GM18951 (cell line): ENCODE results near the gene MT4.

Experiments
- POLR2A ChIP-seq: IDR thresholded peaks from 4 replicates; pipeline ENCODE4 v1.6.1; 2011; ENCODE audit warnings: mild to moderate bottlenecking; ENCODE audit not compliant: insufficient read length, insufficient read depth; ENCODE audit errors: extremely low read depth
- in situ Hi-C: fragments of 300-500 bp; cut with MboI; formaldehyde crosslinking; loops from one replicate; pipeline ENCODE4 v1.12.0; 2022; ENCODE audit warnings: low sequenced_read_pairs, mixed read lengths, inconsistent platforms; ENCODE audit not compliant: unreplicated experiment

MT4 gene

GRCh38 chr16:56547120-56547948 is 17.5 kb upstream of the MT4 start:
- in situ Hi-C loops, result no loop called here
- TF ChIP-seq POLR2A, result no peak

- in situ Hi-C loops, result no loop called here
- no peak for TF ChIP-seq POLR2A
Measured at GRCh38 chr16:56547949-56548567, 16.8 kb upstream of the MT4 start.

DNA sequence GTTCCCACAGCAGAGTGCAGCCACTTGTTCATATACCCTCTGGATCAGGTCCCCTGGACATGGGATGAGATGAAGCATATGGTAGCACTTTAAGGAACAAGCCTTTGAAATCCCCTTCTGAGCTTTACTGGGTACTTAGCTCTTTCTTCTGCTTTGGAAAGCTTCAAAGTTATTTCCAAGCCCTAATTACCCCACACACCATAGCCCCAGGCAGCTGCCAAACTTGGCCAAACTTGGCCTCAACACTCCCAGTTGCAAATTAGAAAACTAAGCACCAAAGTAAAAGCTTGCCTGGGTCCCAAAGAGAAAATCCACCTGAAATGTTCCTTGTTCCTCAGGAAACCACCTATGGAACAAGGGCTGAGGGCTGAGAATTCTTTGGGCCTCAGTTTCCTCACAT is 15.7 kb upstream of the MT4 start:
- in situ Hi-C loops, result no loop called here
- TF ChIP-seq POLR2A, result no peak

DNA sequence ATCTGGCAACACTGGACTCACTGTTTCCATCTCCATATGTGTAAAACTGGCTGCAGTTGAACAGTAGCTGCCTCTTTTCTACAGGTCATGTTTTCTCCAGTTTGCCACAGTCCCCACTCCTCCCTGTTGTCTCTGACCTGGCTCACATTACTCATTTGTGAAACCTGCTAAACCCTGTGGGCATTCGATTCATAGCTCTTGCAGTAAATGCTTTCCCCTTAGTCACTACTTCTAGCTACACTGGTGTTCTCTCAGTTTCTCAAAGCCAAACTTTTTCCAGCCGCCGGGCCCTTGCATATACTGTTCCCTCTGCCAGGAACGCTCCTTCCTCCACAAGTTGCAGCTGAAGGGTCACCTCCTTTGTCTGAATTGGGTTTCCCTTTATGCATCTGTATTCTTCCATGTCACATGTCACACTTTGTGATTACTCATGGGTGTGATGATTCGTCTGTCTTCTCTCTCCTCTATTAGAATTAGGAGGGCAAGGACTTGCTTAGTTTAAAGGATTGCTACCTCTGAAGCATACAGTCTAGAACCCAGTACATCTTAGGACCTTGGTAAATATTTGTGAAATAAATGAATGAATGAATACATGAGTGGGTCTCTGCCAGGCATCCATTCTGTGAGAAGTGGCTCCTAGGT is 15.0 kb upstream of the MT4 start:
- no peak for TF ChIP-seq POLR2A
- in situ Hi-C loops, result no loop called here

- in situ Hi-C loops, result no loop called here
Measured at GRCh38 chr16:56551796-56552738, 12.8 kb upstream of the MT4 start.

GRCh38 chr16:56554441-56554840 is 10.4 kb upstream of the MT4 start:
- in situ Hi-C loops, result no loop called here
- TF ChIP-seq POLR2A, result no peak

More at GRCh38 chr16:56551796-56552738, 12.8 kb upstream of the MT4 start:
- no peak for TF ChIP-seq POLR2A

GRCh38 chr16:56558024-56558747 is 6.7 kb upstream of the MT4 start:
- in situ Hi-C loops, result no loop called here
- TF ChIP-seq POLR2A, result no peak

GRCh38 chr16:56559109-56559508 is 5.8 kb upstream of the MT4 start:
- no peak for TF ChIP-seq POLR2A
- in situ Hi-C loops, result no loop called here

DNA sequence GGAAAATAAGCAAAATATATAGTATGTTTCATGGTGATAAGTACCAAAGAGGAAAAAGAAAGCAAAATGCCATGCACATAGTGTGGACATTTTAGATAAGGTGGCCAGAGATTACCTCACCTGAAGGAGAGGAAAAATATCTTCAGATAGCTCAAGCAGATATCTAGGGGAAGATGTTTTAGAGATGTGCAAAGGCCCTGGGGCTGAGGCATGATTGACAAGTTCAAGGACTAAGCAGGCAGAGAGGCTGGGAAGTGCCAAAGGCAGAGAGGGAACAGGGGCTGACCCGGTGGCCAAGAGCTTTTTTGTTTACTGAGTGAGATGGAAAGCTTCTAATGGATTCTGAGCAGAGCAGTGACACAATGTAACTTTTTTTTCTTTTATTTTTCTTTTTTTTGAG is 4.4 kb upstream of the MT4 start:
- in situ Hi-C loops, result no loop called here
- TF ChIP-seq POLR2A, result no peak

DNA sequence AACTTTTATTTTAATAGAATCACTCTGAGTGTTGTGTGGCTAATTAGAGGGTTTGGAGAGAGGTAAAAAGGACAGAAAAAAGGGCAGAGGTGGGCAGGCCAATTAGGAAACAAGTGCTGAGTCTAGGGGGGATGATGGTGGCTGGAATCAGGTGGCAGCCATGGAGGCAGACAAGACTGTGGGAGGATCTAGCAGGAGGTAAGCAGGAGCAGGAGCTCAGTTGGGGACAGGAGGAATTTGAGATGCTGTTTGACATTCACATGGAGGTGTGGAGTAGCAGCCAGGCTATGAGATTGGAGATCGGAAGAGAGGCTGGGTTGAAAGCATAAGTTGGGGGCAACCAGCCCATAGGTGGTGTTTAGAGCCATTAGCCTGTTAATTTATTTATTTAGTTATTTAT is 3.7 kb upstream of the MT4 start:
- TF ChIP-seq POLR2A, result no peak
- in situ Hi-C loops, result no loop called here

DNA sequence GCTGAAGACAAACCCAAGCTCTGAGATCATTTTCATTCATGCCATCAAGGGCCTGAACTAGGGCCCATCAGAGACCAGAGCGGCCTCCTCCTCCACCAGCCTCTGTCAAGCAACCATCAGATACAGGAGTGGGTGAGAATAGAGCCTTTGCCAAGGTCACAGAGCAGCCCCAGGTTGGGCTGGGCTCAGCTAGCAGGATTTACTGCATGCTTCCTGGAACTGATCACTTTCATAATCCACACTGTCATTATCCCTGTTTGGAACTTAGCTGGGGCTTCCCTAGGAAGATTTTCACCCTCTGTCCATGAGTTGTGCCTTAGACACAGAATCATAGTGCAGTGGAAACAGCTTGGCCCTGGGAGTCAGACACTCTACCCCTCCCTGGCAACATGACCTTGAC is 5.1 kb downstream of the MT4 start:
- TF ChIP-seq POLR2A, result no peak
- in situ Hi-C loops, result no loop called here

- in situ Hi-C loops, result no loop called here
- no peak for TF ChIP-seq POLR2A
Measured at GRCh38 chr16:56571525-56571924, 6.7 kb downstream of the MT4 start.
